GM18505 (cell line): ENCODE results near the gene TSR3.

ENCODE experiments used
- ATAC-seq: cut with Tn5 transposase; IDR thresholded peaks from one replicate; pipeline ENCODE4 v1.9.1; 2021; ENCODE audit not compliant: unreplicated experiment
- POLR2A ChIP-seq: IDR thresholded peaks from 4 replicates; pipeline ENCODE4 v1.6.1; 2011; ENCODE audit warnings: borderline replicate concordance; ENCODE audit not compliant: insufficient read depth, insufficient read length; ENCODE audit errors: extremely low read depth

The TSR3 gene

GRCh38 chr16:1325261-1325660 lies 26.4 kb downstream of the TSR3 start:
- ATAC-seq: no peak
- TF ChIP-seq POLR2A: no peak

GRCh38 chr16:1324286-1324826 lies 27.3 kb downstream of the TSR3 start:
- no peak for TF ChIP-seq POLR2A
- no peak for ATAC-seq

GRCh38 chr16:1323296-1324239 lies 28.1 kb downstream of the TSR3 start:
- ATAC-seq: no peak
- TF ChIP-seq POLR2A: no peak

- no peak for ATAC-seq
- no peak for TF ChIP-seq POLR2A
Observed at GRCh38 chr16:1322407-1322806, 29.3 kb downstream of the TSR3 start.

GRCh38 chr16:1320658-1321240 lies 30.9 kb downstream of the TSR3 start:
- no peak for TF ChIP-seq POLR2A

GRCh38 chr16:1320097-1320496 lies 31.6 kb downstream of the TSR3 start:
- TF ChIP-seq POLR2A: no peak
- no peak for ATAC-seq

More at GRCh38 chr16:1320658-1321240, 30.9 kb downstream of the TSR3 start:
- ATAC-seq: no peak

- TF ChIP-seq POLR2A: no peak
- ATAC-seq: no peak
Observed at GRCh38 chr16:1319041-1319440, 32.6 kb downstream of the TSR3 start.

GRCh38 chr16:1318268-1318545 lies 33.5 kb downstream of the TSR3 start:
- ATAC-seq: no peak
- no peak for TF ChIP-seq POLR2A

GRCh38 chr16:1317479-1318267 lies 34.0 kb downstream of the TSR3 start:
- no peak for TF ChIP-seq POLR2A
- ATAC-seq: no peak

- no peak for TF ChIP-seq POLR2A
- ATAC-seq: no peak
Observed at GRCh38 chr16:1316033-1316405, 35.7 kb downstream of the TSR3 start.

- no peak for ATAC-seq
- TF ChIP-seq POLR2A: no peak
Observed at GRCh38 chr16:1315081-1316032, 36.3 kb downstream of the TSR3 start.

- TF ChIP-seq POLR2A: no peak
- no peak for ATAC-seq
Observed at GRCh38 chr16:1314399-1315068, 37.1 kb downstream of the TSR3 start.
